GM12878 (cell line): ENCODE data around the gene FNIP1. TPM values are rescaled to one million over a fixed set of nuclear protein-coding genes. Genes with fewer than 3 reads are reported as not detected.

Experiments
- ATAC-seq: fragments of 200-7000 bp; cut with Tn5 transposase; 3 replicates; pipeline ENCODE4 v1.9.1; 2020; ENCODE audit warnings: mild to moderate bottlenecking, moderate library complexity
- BruUV-seq: library from RNA; stranded (reverse); fragments of 400-500 nt; replicated peaks from 2 replicates; lab custom pipeline; 2021; lab: Mats Ljungman, UMichigan
- CTCF ChIA-PET: fragments of 300-600 bp; sonication (Branson Sonifier 250); formaldehyde crosslinking; extraction: SDS; loops from one replicate; lab custom pipeline; 2021; ENCODE audit warnings: inconsistent platforms; lab: Yijun Ruan, JAX
- POLR2A ChIA-PET: fragments of 350-600 bp; formaldehyde crosslinking; extraction: SDS; loops from one replicate; lab custom pipeline; 2021; ENCODE audit warnings: inconsistent platforms; lab: Charles Lee
- RAD21 ChIA-PET: fragments of 300-600 bp; sonication (Branson Sonifier 250); formaldehyde crosslinking; loops from one replicate; lab custom pipeline; 2023; ENCODE audit warnings: antibody characterized with exemption; ENCODE audit not compliant: unreplicated experiment; lab: Charles Lee
- SMC1A ChIA-PET: fragments of 300-600 bp; sonication (Branson Sonifier 250); formaldehyde crosslinking; loops from one replicate; lab custom pipeline; 2023; ENCODE audit not compliant: unreplicated experiment, uncharacterized antibody; lab: Charles Lee
- DNase-seq: peaks from one replicate; pipeline ENCODE4 v3.0.0-alpha.2; 2011; ENCODE audit warnings: low read depth, low spot score
- FAIRE-seq: peaks from 3 replicates; lab custom pipeline; 2011; peaks lifted over from hg19 to GRCh38; lab: Jason Lieb, UNC
- H2AFZ ChIP-seq: 2 replicates; pipeline ENCODE4 v1.6.0; 2011; ENCODE audit warnings: low read depth, low read length, control low read depth; ENCODE audit not compliant: control insufficient read depth
- H3K27ac ChIP-seq: 2 replicates; pipeline ENCODE4 v1.5.1; 2011; ENCODE audit warnings: control low read depth; ENCODE audit not compliant: control insufficient read depth, insufficient read depth
- H3K27me3 ChIP-seq, 2 experiments: replicated peaks in 1 of 2; 2 replicates each; pipeline versions ENCODE4 v1.6.0 to v1.6.1; 2011; ENCODE audit warnings: low read length in 1 of 2; ENCODE audit not compliant: control insufficient read depth in 2 of 2, insufficient read depth in 2 of 2
- H3K36me3 ChIP-seq, 2 experiments: 2 replicates each; pipeline ENCODE4 v1.5.1; 2011; ENCODE audit warnings: low read length in 1 of 2; ENCODE audit not compliant: control insufficient read depth in 2 of 2, insufficient read depth in 2 of 2
- H3K4me1 ChIP-seq: 2 replicates; pipeline ENCODE4 v1.6.1; 2011; ENCODE audit warnings: mild to moderate bottlenecking, low read length, moderate library complexity, mixed read lengths; ENCODE audit not compliant: control insufficient read depth, insufficient read depth
- H3K4me2 ChIP-seq: 2 replicates; pipeline ENCODE4 v1.6.0; 2011; ENCODE audit warnings: control low read depth; ENCODE audit not compliant: control insufficient read depth, insufficient read depth
- H3K4me3 ChIP-seq: fragments of 200-600 bp; sonication (generic); 2 replicates; pipeline ENCODE4 v1.5.1; 2016
- H3K79me2 ChIP-seq: 2 replicates; pipeline ENCODE4 v1.6.0; 2011; ENCODE audit warnings: low read length; ENCODE audit not compliant: control insufficient read depth, insufficient read depth
- H3K9ac ChIP-seq: 2 replicates; pipeline ENCODE4 v1.8.0; 2011; ENCODE audit warnings: low read length, control low read depth, mixed read lengths; ENCODE audit not compliant: control insufficient read depth, insufficient read depth
- H3K9me3 ChIP-seq: replicated peaks from 3 replicates; pipeline ENCODE4 v1.5.1; 2011; ENCODE audit warnings: mild to moderate bottlenecking, low read length; ENCODE audit not compliant: control insufficient read depth, insufficient read depth
- H4K20me1 ChIP-seq: 2 replicates; pipeline ENCODE4 v1.6.0; 2011; ENCODE audit not compliant: control insufficient read depth, insufficient read depth
- E2F4 ChIP-seq: IDR thresholded peaks from 2 replicates; pipeline ENCODE4 v1.6.1; 2012; ENCODE audit warnings: low read depth, low read length, improper control_type of control experiment
- EZH2 ChIP-seq: IDR thresholded peaks from 2 replicates; pipeline ENCODE4 v1.6.1; 2012; ENCODE audit warnings: low read depth, mild to moderate bottlenecking, control low read depth, inconsistent platforms, low read length, borderline replicate concordance; ENCODE audit not compliant: control insufficient read depth
- HSF1 ChIP-seq: fragments of 150-350 bp; IDR thresholded peaks from 2 replicates; pipeline ENCODE4 v1.6.1; 2014; ENCODE audit warnings: mild to moderate bottlenecking, low read depth, low read length
- MEF2A ChIP-seq: IDR thresholded peaks from 2 replicates; pipeline ENCODE4 v1.6.1; 2011; ENCODE audit warnings: low read depth, mild to moderate bottlenecking, low read length, moderate library complexity; ENCODE audit not compliant: insufficient read depth
- PML ChIP-seq: IDR thresholded peaks from 2 replicates; pipeline ENCODE4 v1.6.1; 2012; ENCODE audit warnings: low read length, inconsistent platforms
- SIN3A ChIP-seq: IDR thresholded peaks from 2 replicates; pipeline ENCODE4 v1.6.1; 2012; ENCODE audit warnings: low read depth, low read length, improper control_type of control experiment
- STAT1 ChIP-seq: fragments of 450-650 bp; conservative IDR thresholded peaks from 2 replicates; pipeline ENCODE4 v1.6.1; 2014; ENCODE audit warnings: antibody characterized with exemption, mild to moderate bottlenecking
- TCF3 ChIP-seq: IDR thresholded peaks from 2 replicates; pipeline ENCODE4 v1.6.1; 2012; ENCODE audit warnings: low read depth, mild to moderate bottlenecking, low read length, borderline replicate concordance; ENCODE audit not compliant: insufficient read depth
- ZNF207 ChIP-seq: fragments of 450-650 bp; IDR thresholded peaks from 2 replicates; pipeline ENCODE4 v1.6.1; 2014; ENCODE audit warnings: antibody characterized with exemption, mild to moderate bottlenecking, borderline replicate concordance
- ZZZ3 ChIP-seq: IDR thresholded peaks from 2 replicates; pipeline ENCODE4 v1.6.1; 2011; ENCODE audit warnings: low read depth; ENCODE audit not compliant: control insufficient read depth, insufficient read length
- WGBS: methylation state at CpG from one replicate; pipeline ENCODE4 v1.1.6; 2016; ENCODE audit warnings: low lambda C conversion rate; ENCODE audit not compliant: insufficient replicate concordance, insufficient coverage; ENCODE audit errors: missing lambda C conversion rate; 5-methylcytosine and 5-hydroxymethylcytosine counted together
- in situ Hi-C: fragments of 300-500 bp; cut with MboI; formaldehyde crosslinking; loops from 9 replicates; pipeline ENCODE4 v1.14.3; 2018; ENCODE audit warnings: mixed read lengths
- intact Hi-C: fragments of 100-400 bp; cut with micrococcal nuclease; formaldehyde crosslinking; loops from one replicate; pipeline ENCODE4 v1.14.2; 2022; ENCODE audit not compliant: unreplicated experiment
- polyA plus RNA-seq, 11 experiments: library from polyadenylated mRNA; depleted of rRNA in 4 of 11; unstranded in 6 of 11; stranded (reverse) in 5 of 11; fragments of >200 nt; fragmentation: Nextera tagmentation in 4 of 11; fragmentation: Illumina TruSeq in 1 of 11; extraction: Ambion mirVana in 4 of 11; extraction: Trizol in 1 of 11; gene quantifications; 1 replicate in 1 of 11; 2 replicates in 10 of 11; pipeline versions ENCODE4 v1.2.1 to v1.2.3, GENCODE V29; 2011 to 2016; ENCODE audit warnings: inconsistent platforms in 2 of 11, missing spikeins in 2 of 11, low read depth in 1 of 11
- total RNA-seq, 4 experiments: library from RNA; depleted of rRNA in 3 of 4; stranded (reverse); fragments of >200 nt in 3 of 4; fragmentation: Illumina TruSeq in 1 of 4; extraction: Trizol in 1 of 4; gene quantifications; 2 replicates each; pipeline versions ENCODE4 v1.2.1 to v1.2.3, GENCODE V29; 2013 to 2021

The FNIP1 gene
- total and polyA plus RNA-seq, 10 of the 15 experiments (the other 5 are each of a cell fraction or from before 2014, with no cell fraction given) = 4.3 to 18.0 (median 14.0) TPM

DNA sequence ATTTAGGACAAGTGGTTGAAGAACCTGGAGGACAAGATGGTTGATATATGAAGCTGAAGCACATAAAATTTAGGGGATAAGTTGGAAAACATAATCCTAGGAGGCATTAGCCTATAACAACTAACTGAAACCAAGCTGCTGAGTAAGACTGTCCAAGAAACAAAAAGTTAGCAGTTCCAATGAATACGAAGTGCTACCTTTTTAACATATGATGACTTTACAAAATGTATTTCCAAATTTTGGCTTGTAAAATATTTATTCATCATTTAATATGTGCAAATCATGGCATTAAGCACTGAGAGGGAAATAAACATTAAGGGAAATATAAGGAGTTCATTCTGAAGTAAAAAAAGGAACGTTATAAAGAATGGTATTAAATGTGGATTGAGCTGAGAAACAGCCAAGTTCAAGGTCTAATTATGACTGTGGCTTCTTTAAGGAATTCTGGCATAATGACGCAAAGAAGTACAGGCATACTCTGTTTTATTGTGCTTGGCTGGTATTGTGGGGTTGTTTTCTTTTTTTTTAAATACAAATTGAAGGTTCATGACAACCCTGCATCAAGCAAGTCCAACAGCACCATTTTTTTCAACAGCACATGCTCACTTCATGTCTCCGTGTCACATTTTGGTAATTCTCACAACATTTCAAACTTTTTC is 169.5 kb downstream of the FNIP1 start:
- H3K9me3 ChIP-seq = no peaks in the 10 kb centered on the region; the same call in 2 of the 3 replicates
- intact Hi-C loops = no loop called here
- 99% methylated on average over 4 of the region's 4 CpGs for WGBS
- RAD21 ChIA-PET = interaction anchor here (1.0 kb wide), 1 partner anchor 7 kb away, joined by 3 read pairs; no protein-coding TSS in a partner anchor
- FAIRE-seq = no peak
- no peak overlapping the region for H2AFZ ChIP-seq
- H3K27me3 ChIP-seq = no peaks in the 10 kb centered on the region
- peaks cover 93% of the 10 kb centered on the region for H3K79me2 ChIP-seq
- CTCF ChIA-PET = interaction anchor here (1.1 to 5.7 kb wide), 3 partner anchors 12 to 37 kb away, joined by 3 to 36 read pairs (median 4); no protein-coding TSS in a partner anchor
- H3K9ac ChIP-seq = no peak overlapping the region
- DNase-seq = no peak
- H3K4me3 ChIP-seq = no peak overlapping the region
- TF ChIP-seq TCF3 = no peak
- TF ChIP-seq PML = no peak
- TF ChIP-seq ZZZ3 = no peak
- TF ChIP-seq STAT1 = no peak
- no peak for TF ChIP-seq MEF2A
- BruUV-seq = no TSS peak
- in situ Hi-C loops = no loop called here
- H3K27ac ChIP-seq = no peak overlapping the region
- peaks cover 5% of the 10 kb centered on the region for H3K4me1 ChIP-seq
- H3K36me3 ChIP-seq = peaks cover 0 to 14% of the 10 kb centered on the region in 2 experiments; a peak in 1 of 4 replicates
- no peaks in the 10 kb centered on the region for H4K20me1 ChIP-seq
- POLR2A ChIA-PET = interaction anchor here (0.5 to 2.0 kb wide), 2 partner anchors 8 to 156 kb away, joined by 4 to 6 read pairs; partner anchors contain the start of gene RAPGEF6
- SMC1A ChIA-PET = interaction anchor here (0.8 to 5.8 kb wide), 6 partner anchors 8 to 373 kb away, joined by 3 to 24 read pairs (median 4); no protein-coding TSS in a partner anchor
- no peak for ATAC-seq
- H3K4me2 ChIP-seq = peak overlapping the region; percentile 44

GRCh38 chr5:131622633-131623032 is 174.2 kb downstream of the FNIP1 start:
- peaks cover 87% of the 10 kb centered on the region for H3K79me2 ChIP-seq
- peaks cover 0 to 23% of the 10 kb centered on the region in 2 experiments; a peak in 2 of 4 replicates for H3K36me3 ChIP-seq
- in situ Hi-C loops (no loop called here), intact Hi-C loops (no loop called here)
- no peaks in the 10 kb centered on the region; the same call in 2 of the 3 replicates for H3K9me3 ChIP-seq
- H3K9ac ChIP-seq = no peak overlapping the region
- H3K4me2 ChIP-seq = no peak overlapping the region
- H3K4me1 ChIP-seq = no peaks in the 10 kb centered on the region
- no peak for DNase-seq
- H4K20me1 ChIP-seq = no peaks in the 10 kb centered on the region
- CTCF ChIA-PET = no interaction called here
- WGBS = 100% methylated on average over 2 of the region's 2 CpGs
- POLR2A ChIA-PET = no interaction called here
- BruUV-seq = no TSS peak
- no peak overlapping the region for H2AFZ ChIP-seq
- H3K4me3 ChIP-seq = no peak overlapping the region
- 0 out of 3 replicates have a peak, but pooled peaks have one; percentile 24 for ATAC-seq
- RAD21 ChIA-PET = no interaction called here
- H3K27ac ChIP-seq = no peak overlapping the region
- SMC1A ChIA-PET = interaction anchor here (0.6 to 1.3 kb wide), 4 partner anchors 8 to 56 kb away, joined by 3 to 4 read pairs (median 4); no protein-coding TSS in a partner anchor
- H3K27me3 ChIP-seq = no peaks in the 10 kb centered on the region
- no peak for FAIRE-seq
- no peak for TF ChIP-seq EZH2
- no peak for TF ChIP-seq E2F4
- TF ChIP-seq ZZZ3 = no peak
- no peak for TF ChIP-seq HSF1
- no peak for TF ChIP-seq SIN3A
- TF ChIP-seq ZNF207 = no peak
